ENCODE measurements around the gene TCFL5.
A peak's percentile ranks its signal among the peaks of the same experiment; 100 is the strongest.
"Not testable (repeated sequence)": the region's sequence is repeated elsewhere in the genome, so short reads cannot be mapped to it uniquely, and the experiment has no call there.

The TCFL5 gene

GRCh38 chr20:62874964-62875344, 13.3 kb upstream of the TCFL5 start:
- H3K9me3 Mint-ChIP-seq: peaks cover 8% of the 10 kb centered on the region
- no peak for TF ChIP-seq CTCF (IDR thresholded peaks at IDR 0.05)
- no peak overlapping the region for H3K27ac Mint-ChIP-seq
- H3K36me3 Mint-ChIP-seq (ENCODE audit: low read depth): peaks cover 9% of the 10 kb centered on the region
- peak overlapping the region; percentile 54 for H3K4me3 Mint-ChIP-seq
- no peak for DNase-seq
- peaks cover 14% of the 10 kb centered on the region for H3K27me3 Mint-ChIP-seq (ENCODE audit: low read depth, poor library complexity)
- peaks cover 51% of the 10 kb centered on the region for H3K4me1 Mint-ChIP-seq

- not testable (repeated sequence) for H3K36me3 Mint-ChIP-seq (ENCODE audit: low read depth); H3K27me3 Mint-ChIP-seq (ENCODE audit: low read depth, poor library complexity); H3K9me3 Mint-ChIP-seq
- Mint-ChIP-seq H3K4me1 (peaks cover 50% of the 10 kb centered on the region), H3K27ac (peak overlapping the region; percentile 98), H3K4me3 (peak overlapping the region; percentile 9)
- peak; percentile 50 for TF ChIP-seq CTCF (IDR thresholded peaks at IDR 0.05)
- DNase-seq: peak; percentile 58
Observed at GRCh38 chr20:62873681-62874031, 12.0 kb upstream of the TCFL5 start.

- no peak for TF ChIP-seq CTCF (IDR thresholded peaks at IDR 0.05)
- no peak overlapping the region for H3K27ac Mint-ChIP-seq
- DNase-seq: no peak
- peak overlapping the region; percentile 9 for H3K4me3 Mint-ChIP-seq
- H3K4me1 Mint-ChIP-seq: peaks cover 46% of the 10 kb centered on the region
- H3K27me3 Mint-ChIP-seq (ENCODE audit: low read depth, poor library complexity): peaks cover 3% of the 10 kb centered on the region
- peaks cover 3% of the 10 kb centered on the region for H3K36me3 Mint-ChIP-seq (ENCODE audit: low read depth)
- peaks cover 8% of the 10 kb centered on the region for H3K9me3 Mint-ChIP-seq
Observed at GRCh38 chr20:62873280-62873679, 11.7 kb upstream of the TCFL5 start.

- H3K36me3 Mint-ChIP-seq (ENCODE audit: low read depth): no peaks in the 10 kb centered on the region
- H3K27ac Mint-ChIP-seq: peak overlapping the region; percentile 92
- no peak for TF ChIP-seq CTCF (IDR thresholded peaks at IDR 0.05)
- peaks cover 8% of the 10 kb centered on the region for H3K9me3 Mint-ChIP-seq
- DNase-seq: no peak
- H3K27me3 Mint-ChIP-seq (ENCODE audit: low read depth, poor library complexity): peaks cover 6% of the 10 kb centered on the region
- peaks cover 42% of the 10 kb centered on the region for H3K4me1 Mint-ChIP-seq
- H3K4me3 Mint-ChIP-seq: no peak overlapping the region
Observed at GRCh38 chr20:62872862-62873261, 11.2 kb upstream of the TCFL5 start.

GRCh38 chr20:62872184-62872847, 10.7 kb upstream of the TCFL5 start:
- no peak for TF ChIP-seq CTCF (IDR thresholded peaks at IDR 0.05)
- peaks cover 36% of the 10 kb centered on the region for H3K4me1 Mint-ChIP-seq
- H3K27me3 Mint-ChIP-seq (ENCODE audit: low read depth, poor library complexity): peaks cover 12% of the 10 kb centered on the region
- H3K27ac Mint-ChIP-seq: no peak overlapping the region
- no peak for DNase-seq
- H3K36me3 Mint-ChIP-seq (ENCODE audit: low read depth): no peaks in the 10 kb centered on the region
- H3K4me3 Mint-ChIP-seq: no peak overlapping the region
- peaks cover 8% of the 10 kb centered on the region for H3K9me3 Mint-ChIP-seq

- TF ChIP-seq CTCF (IDR thresholded peaks at IDR 0.05): no peak
- H3K9me3 Mint-ChIP-seq: peaks cover 34% of the 10 kb centered on the region
- no peak overlapping the region for H3K4me3 Mint-ChIP-seq
- peaks cover 45% of the 10 kb centered on the region for H3K27me3 Mint-ChIP-seq (ENCODE audit: low read depth, poor library complexity)
- H3K36me3 Mint-ChIP-seq (ENCODE audit: low read depth): peaks cover 5% of the 10 kb centered on the region
- H3K4me1 Mint-ChIP-seq: peaks cover 24% of the 10 kb centered on the region
- no peak for DNase-seq
- no peak overlapping the region for H3K27ac Mint-ChIP-seq
Observed at GRCh38 chr20:62864207-62864606, 2.6 kb upstream of the TCFL5 start.

All from nephron progenitor cell (in vitro differentiated cells).